Measurements from ENCODE around the gene SEPTIN11.
A peak's percentile ranks its signal among the peaks of the same experiment; 100 is the strongest.

The SEPTIN11 gene

GRCh38 chr4:76951672-76952010 lies 2.1 kb downstream of the SEPTIN11 start:
- DNase-seq (ENCODE audit: low read depth), result no peak
- H3K4me3 ChIP-seq (ENCODE audit: low read depth, low read length), result peak overlapping the region; percentile 92
- no peak for TF ChIP-seq CTCF (IDR thresholded peaks at IDR 0.05; ENCODE audit: control insufficient read depth, extremely low read depth, insufficient read depth)

- no peak for DNase-seq (ENCODE audit: low read depth)
- TF ChIP-seq CTCF (IDR thresholded peaks at IDR 0.05; ENCODE audit: control insufficient read depth, extremely low read depth, insufficient read depth), result no peak
- H3K4me3 ChIP-seq (ENCODE audit: low read depth, low read length), result peak overlapping the region; percentile 92; the same call in 1 of the 2 replicates
Observed at GRCh38 chr4:76952071-76952470, 2.5 kb downstream of the SEPTIN11 start.

GRCh38 chr4:76952656-76953582 lies 3.4 kb downstream of the SEPTIN11 start:
- no peak for DNase-seq (ENCODE audit: low read depth)
- H3K4me3 ChIP-seq (ENCODE audit: low read depth, low read length), result no peak overlapping the region

GRCh38 chr4:76953956-76954355 lies 4.4 kb downstream of the SEPTIN11 start:
- no peak for DNase-seq (ENCODE audit: low read depth)
- no peak overlapping the region for H3K4me3 ChIP-seq (ENCODE audit: low read depth, low read length)
- no peak for TF ChIP-seq CTCF (IDR thresholded peaks at IDR 0.05; ENCODE audit: control insufficient read depth, extremely low read depth, insufficient read depth)

More at GRCh38 chr4:76952656-76953582, 3.4 kb downstream of the SEPTIN11 start:
- TF ChIP-seq CTCF (IDR thresholded peaks at IDR 0.05; ENCODE audit: control insufficient read depth, extremely low read depth, insufficient read depth), result no peak

GRCh38 chr4:76954489-76954888 lies 4.9 kb downstream of the SEPTIN11 start:
- TF ChIP-seq CTCF (IDR thresholded peaks at IDR 0.05; ENCODE audit: control insufficient read depth, extremely low read depth, insufficient read depth), result no peak
- H3K4me3 ChIP-seq (ENCODE audit: low read depth, low read length), result no peak overlapping the region
- DNase-seq (ENCODE audit: low read depth), result peak; percentile 85

GRCh38 chr4:76955182-76955581 lies 5.6 kb downstream of the SEPTIN11 start:
- peak; percentile 48 for DNase-seq (ENCODE audit: low read depth)
- TF ChIP-seq CTCF (IDR thresholded peaks at IDR 0.05; ENCODE audit: control insufficient read depth, extremely low read depth, insufficient read depth), result no peak
- H3K4me3 ChIP-seq (ENCODE audit: low read depth, low read length), result no peak overlapping the region
